Measurements from ENCODE around the gene DEPDC1.

GRCh38 chr1:68503085-68503484, 6.2 kb upstream of the DEPDC1 start:
- TF ChIP-seq CTCF (IDR thresholded peaks at IDR 0.05 in 4 of 5, conservative IDR thresholded peaks at IDR 0.05 in 1 of 5) (no peak), POLR2A (IDR thresholded peaks at IDR 0.05) (no peak)

Measured in gastrocnemius medialis (tissue), 4 donors.